K562 (cell line): Measurements from ENCODE around the gene ZEB2. TPM values are rescaled to one million over a fixed set of nuclear protein-coding genes. Genes with fewer than 3 reads are reported as not detected.
A peak's percentile ranks its signal among the peaks of the same experiment; 100 is the strongest.

ENCODE experiments used
- ATAC-seq: fragments of 200-7000 bp; cut with Tn5 transposase; 3 replicates; pipeline ENCODE4 v1.9.1; 2020; ENCODE audit warnings: moderate library complexity
- BruUV-seq: library from RNA; stranded (reverse); fragments of 400-500 nt; replicated peaks from 2 replicates; lab custom pipeline; 2021; lab: Mats Ljungman, UMichigan
- CTCF ChIA-PET: fragments of 300-600 bp; formaldehyde crosslinking; extraction: SDS; loops from one replicate; lab custom pipeline; 2021; ENCODE audit warnings: low intra/inter-chr PET ratio; lab: Yijun Ruan, JAX
- POLR2A ChIA-PET: fragments of 300-600, 350-650 bp; sonication (Branson Sonifier 250); formaldehyde crosslinking; extraction: SDS; loops from one replicate; lab custom pipeline; 2021; ENCODE audit warnings: antibody characterized with exemption, inconsistent platforms; lab: Yijun Ruan, JAX
- DNase-seq, 4 experiments: peaks; one replicate each; pipeline versions ENCODE4 v3.0.0 to v3.0.0-alpha.2; 2011 to 2018; ENCODE audit warnings: low spot score in 3 of 4, mixed read lengths in 3 of 4; ENCODE audit errors: extremely low read depth in 1 of 4
- FAIRE-seq: peaks from 2 replicates; lab custom pipeline; 2011; peaks lifted over from hg19 to GRCh38; lab: Jason Lieb, UNC
- H2AFZ ChIP-seq: 2 replicates; pipeline ENCODE4 v1.6.0; 2011; ENCODE audit warnings: low read depth, low read length, control low read depth, inconsistent platforms
- H3K27ac ChIP-seq: fragments of 200-600 bp; 3 replicates; pipeline ENCODE4 v1.8.0; 2011; ENCODE audit warnings: low read depth, mild to moderate bottlenecking, control low read depth, inconsistent platforms, low read length, moderate library complexity, mixed read lengths; ENCODE audit errors: extremely low read depth
- H3K27me3 ChIP-seq, 2 experiments: fragments of 300-600 bp in 1 of 2; 2 replicates in 1 of 2; 3 replicates in 1 of 2; pipeline versions ENCODE4 v1.6.0 to v1.8.0; 2011; ENCODE audit warnings: inconsistent platforms in 2 of 2, low read length in 2 of 2, mild to moderate bottlenecking in 1 of 2, mixed read lengths in 1 of 2, moderate library complexity in 1 of 2; ENCODE audit not compliant: control insufficient read depth in 2 of 2, insufficient read depth in 2 of 2
- H3K36me3 ChIP-seq: fragments of 300-600 bp; 3 replicates; pipeline ENCODE4 v1.8.0; 2011; ENCODE audit warnings: mild to moderate bottlenecking, low read length, inconsistent platforms; ENCODE audit not compliant: control insufficient read depth, insufficient read depth
- H3K4me1 ChIP-seq, 2 experiments: fragments of 200-600 bp in 1 of 2; replicated peaks in 1 of 2; 2 replicates in 1 of 2; 3 replicates in 1 of 2; pipeline versions ENCODE4 v1.5.1 to v1.8.0; 2011; ENCODE audit warnings: inconsistent platforms in 2 of 2, low read length in 2 of 2, mild to moderate bottlenecking in 1 of 2, mixed read lengths in 1 of 2, moderate library complexity in 1 of 2; ENCODE audit not compliant: control insufficient read depth in 2 of 2, insufficient read depth in 2 of 2
- H3K4me2 ChIP-seq: 2 replicates; pipeline ENCODE4 v1.6.1; 2011; ENCODE audit warnings: low read length, control low read depth, inconsistent platforms, mixed read lengths; ENCODE audit not compliant: insufficient read depth
- H3K4me3 ChIP-seq: fragments of 200-600 bp; sonication (generic), shearing (Covaris generic); 2 replicates; pipeline ENCODE4 v1.5.1; 2016; ENCODE audit warnings: control low read depth, inconsistent platforms
- H3K79me2 ChIP-seq: fragments of 200-600 bp; 3 replicates; pipeline ENCODE4 v1.8.0; 2011; ENCODE audit warnings: low read length, inconsistent platforms; ENCODE audit not compliant: control insufficient read depth, insufficient read depth
- H3K9ac ChIP-seq, 2 experiments: 2 replicates each; pipeline versions ENCODE4 v1.6.0 to v1.6.1; 2011; ENCODE audit warnings: low read depth in 2 of 2, low read length in 2 of 2, control low read depth in 1 of 2, inconsistent platforms in 1 of 2, mild to moderate bottlenecking in 1 of 2, mixed read lengths in 1 of 2; ENCODE audit not compliant: insufficient read depth in 1 of 2
- H3K9me1 ChIP-seq: one replicate; pipeline ENCODE4 v1.6.0; 2011; ENCODE audit warnings: inconsistent platforms, mild to moderate bottlenecking, low read length, moderate library complexity; ENCODE audit not compliant: control insufficient read depth, insufficient read depth
- H3K9me3 ChIP-seq: replicated peaks from 2 replicates; pipeline ENCODE4 v1.5.1; 2011; ENCODE audit warnings: low read depth, low read length, inconsistent platforms; ENCODE audit not compliant: control insufficient read depth, insufficient read depth
- H4K20me1 ChIP-seq: replicated peaks from 2 replicates; pipeline ENCODE4 v1.6.1; 2011; ENCODE audit warnings: low read length, inconsistent platforms, mixed read lengths; ENCODE audit not compliant: control insufficient read depth, insufficient read depth
- ATF1 ChIP-seq, 2 experiments: fragments of 450-650 bp in 1 of 2; IDR thresholded peaks; 2 replicates each; pipeline ENCODE4 v1.6.1; 2016; ENCODE audit warnings: missing compliant biosample characterization in 1 of 2, missing genetic modification characterization in 1 of 2
- ATF3 ChIP-seq, 2 experiments: fragments of 450-650 bp in 1 of 2; sonication (generic) in 1 of 2; formaldehyde crosslinking in 1 of 2; IDR thresholded peaks in 1 of 2; conservative IDR thresholded peaks in 1 of 2; 2 replicates each; pipeline versions ENCODE4 v1.6.1 to v1.8.1; 2016 to 2023; ENCODE audit warnings: mild to moderate bottlenecking in 2 of 2, moderate library complexity in 2 of 2, inconsistent platforms in 1 of 2, missing genetic modification reagents in 1 of 2
- CREM ChIP-seq: IDR thresholded peaks from 2 replicates; pipeline ENCODE4 v1.6.1; 2014; ENCODE audit warnings: antibody characterized with exemption, low read depth
- GMEB1 ChIP-seq: fragments of 250-450 bp; sonication (Bioruptor Pico); IDR thresholded peaks from 2 replicates; pipeline ENCODE4 v1.4.0; 2020; ENCODE audit warnings: mild to moderate bottlenecking
- NR2C2 ChIP-seq, 2 experiments: fragments of 200-800 bp in 1 of 2; sonication (Bioruptor generic) in 1 of 2; sonication (generic) in 1 of 2; formaldehyde crosslinking in 1 of 2; IDR thresholded peaks; 2 replicates each; pipeline versions ENCODE4 v1.6.1 to v1.8.0; 2016 to 2022; ENCODE audit warnings: mild to moderate bottlenecking in 1 of 2, missing compliant biosample characterization in 1 of 2, missing genetic modification characterization in 1 of 2, missing genetic modification reagents in 1 of 2
- TFAM ChIP-seq: fragments of 250-450 bp; sonication (Bioruptor Pico); conservative IDR thresholded peaks from 2 replicates; pipeline ENCODE4 v1.5.0; 2021; ENCODE audit warnings: mild to moderate bottlenecking, moderate library complexity
- ZBTB9 ChIP-seq: fragments of 450-650 bp; formaldehyde crosslinking; IDR thresholded peaks from 2 replicates; pipeline ENCODE4 v1.4.0; 2020; ENCODE audit warnings: mild to moderate bottlenecking, moderate library complexity
- ZNF740 ChIP-seq, 3 experiments: fragments of 200-800 bp in 1 of 3; sonication (Bioruptor generic) in 1 of 3; sonication (generic) in 1 of 3; formaldehyde crosslinking in 1 of 3; IDR thresholded peaks; 2 replicates each; pipeline versions ENCODE4 v1.6.1 to v1.8.0; 2016 to 2022; ENCODE audit warnings: mild to moderate bottlenecking in 2 of 3, missing compliant biosample characterization in 2 of 3, missing genetic modification characterization in 2 of 3, missing genetic modification reagents in 1 of 3
- WGBS: fragments of 100-300 bp; shearing (Covaris generic); methylation state at CpG from one replicate; pipeline ENCODE4 v1.1.6; 2016; ENCODE audit warnings: low coverage, mixed read lengths; ENCODE audit not compliant: insufficient coverage; ENCODE audit errors: missing lambda C conversion rate; 5-methylcytosine and 5-hydroxymethylcytosine counted together
- in situ Hi-C: fragments of 300-500 bp; cut with MboI; formaldehyde crosslinking; loops from 4 replicates; pipeline ENCODE4 v1.15.0; 2018; ENCODE audit warnings: inconsistent platforms, mixed read lengths
- intact Hi-C: fragments of 100-400 bp; cut with micrococcal nuclease; formaldehyde crosslinking; loops from 2 replicates; pipeline ENCODE4 v1.14.2; 2022
- polyA plus RNA-seq, 8 experiments: library from polyadenylated mRNA; depleted of rRNA in 4 of 8; stranded (reverse) in 5 of 8; unstranded in 3 of 8; fragments of >200 nt; fragmentation: Nextera tagmentation in 2 of 8; fragmentation: Illumina TruSeq in 1 of 8; extraction: Ambion mirVana in 2 of 8; extraction: Trizol in 1 of 8; gene quantifications; 2 replicates each; pipeline versions ENCODE4 v1.2.1 to v1.2.3, GENCODE V29; 2011 to 2014; ENCODE audit warnings: inconsistent platforms in 1 of 8, missing spikeins in 1 of 8
- total RNA-seq, 7 experiments: library from RNA; depleted of rRNA in 6 of 7; stranded (reverse); fragments of >200 nt in 6 of 7; fragmentation: Illumina TruSeq in 2 of 7; extraction: Trizol in 2 of 7; gene quantifications; 2 replicates each; pipeline versions ENCODE4 v1.2.1 to v1.2.3, GENCODE V29; 2011 to 2021; ENCODE audit warnings: low replicate concordance in 1 of 7

ZEB2 gene
- total and polyA plus RNA-seq, 9 of the 15 experiments (the other 6 are each of a cell fraction or from before 2014, with no cell fraction given) = 15.1 to 113 (median 72.3) TPM

GRCh38 chr2:144460727-144461307 lies 59.1 kb downstream of the ZEB2 start (continued):
- no peak for TF ChIP-seq TFAM (CRISPR knock-in tag)

- TF ChIP-seq GMEB1 (no peak), ATF3 (IDR thresholded peaks at IDR 0.05) (peak; percentile 10; the same call in 1 of the 2 replicates), ATF3 (CRISPR knock-in tag; conservative IDR thresholded peaks at IDR 0.05) (no peak), ZNF740 (CRISPR knock-in tag; IDR thresholded peaks at IDR 0.05) (no peak), ZNF740 (tag; IDR thresholded peaks at IDR 0.05) (no peak), ATF1 (CRISPR knock-in tag; IDR thresholded peaks at IDR 0.05) (no peak), ATF1 (tag; IDR thresholded peaks at IDR 0.05) (peak; percentile 44; the same call in 1 of the 2 replicates), ZBTB9 (no peak), NR2C2 (CRISPR knock-in tag; IDR thresholded peaks at IDR 0.05) (no peak), NR2C2 (tag; IDR thresholded peaks at IDR 0.05) (peak; percentile 22; the same call in 1 of the 2 replicates), CREM (peak; percentile 51; the same call in 1 of the 2 replicates)
- no peak overlapping the region for H3K4me3 ChIP-seq
- POLR2A ChIA-PET = no interaction called here
Observed at GRCh38 chr2:144459937-144460336, 60.0 kb downstream of the ZEB2 start.

More at GRCh38 chr2:144459937-144460336, 60.0 kb downstream of the ZEB2 start:
- peak overlapping the region in 1 of 2 experiments; percentile 8; a peak in 1 of 4 replicates for H3K9ac ChIP-seq
- H2AFZ ChIP-seq = no peak overlapping the region
- intact Hi-C loops (loop anchor here (5.0 kb wide), 1 partner anchor 122 kb away; no protein-coding TSS in a partner anchor), in situ Hi-C loops (no loop called here)
- H3K9me1 ChIP-seq = no peaks in the 10 kb centered on the region
- H3K27ac ChIP-seq = peak overlapping the region; percentile 36; the same call in 2 of the 3 replicates
- CTCF ChIA-PET = no interaction called here
- WGBS = 52% methylated on average over 5 of the region's 5 CpGs
- H3K27me3 ChIP-seq = no peaks in the 10 kb centered on the region
- no peak overlapping the region; the same call in 1 of the 2 replicates for H3K4me2 ChIP-seq
- peak; percentile 19 for ATAC-seq
- peaks cover 100% of the 10 kb centered on the region for H3K79me2 ChIP-seq
- peaks cover 24% of the 10 kb centered on the region; the same call in 1 of the 2 replicates for H4K20me1 ChIP-seq
- peaks cover 80% of the 10 kb centered on the region for H3K36me3 ChIP-seq
- FAIRE-seq = peak; percentile 56
- no peaks in the 10 kb centered on the region for H3K9me3 ChIP-seq
- BruUV-seq = no TSS peak
- H3K4me1 ChIP-seq = peaks cover 5 to 67% of the 10 kb centered on the region in 2 experiments; a peak in 4 of 5 replicates
- peak in 1 of 4 experiments; percentile 25 for DNase-seq
